DOHH2 (cell line): ENCODE measurements around the gene SUSD5.

Experiments
- H3F3A ChIP-seq: fragments of 200-600 bp; sonication (generic), shearing (Covaris generic); 2 replicates; pipeline ENCODE4 v1.6.0; 2016; ENCODE audit warnings: antibody characterized with exemption, mild to moderate bottlenecking; ENCODE audit not compliant: control insufficient read depth, insufficient read depth
- H3K27ac ChIP-seq: fragments of 200-600 bp; sonication (generic); 2 replicates; pipeline ENCODE4 v1.5.1; 2014; ENCODE audit warnings: low read depth, mild to moderate bottlenecking, low read length, moderate library complexity
- H3K27me3 ChIP-seq: fragments of 200-600 bp; sonication (generic); 2 replicates; pipeline ENCODE4 v1.6.1; 2014; ENCODE audit warnings: mild to moderate bottlenecking, low read length, mixed read lengths; ENCODE audit not compliant: control insufficient read depth
- H3K36me3 ChIP-seq: fragments of 200-600 bp; sonication (generic); 2 replicates; pipeline ENCODE4 v1.6.1; 2014; ENCODE audit warnings: mild to moderate bottlenecking, low read length, moderate library complexity, mixed read lengths; ENCODE audit not compliant: control insufficient read depth
- H3K4me1 ChIP-seq: fragments of 200-600 bp; sonication (generic); 2 replicates; pipeline ENCODE4 v1.6.1; 2014; ENCODE audit warnings: mild to moderate bottlenecking, low read length, mixed read lengths; ENCODE audit not compliant: control insufficient read depth
- H3K4me2 ChIP-seq: fragments of 200-600 bp; sonication (generic); 2 replicates; pipeline ENCODE4 v1.6.0; 2014; ENCODE audit warnings: mild to moderate bottlenecking, low read length, moderate library complexity
- H3K4me3 ChIP-seq: fragments of 200-600 bp; sonication (generic); 2 replicates; pipeline ENCODE4 v1.5.1; 2014; ENCODE audit warnings: mild to moderate bottlenecking, low read length, mixed read lengths
- H3K79me2 ChIP-seq: fragments of 200-600 bp; sonication (generic); 2 replicates; pipeline ENCODE4 v1.6.1; 2014; ENCODE audit warnings: mild to moderate bottlenecking, low read length, mixed read lengths; ENCODE audit not compliant: control insufficient read depth
- H3K9me2 ChIP-seq: fragments of 200-600 bp; sonication (generic); replicated peaks from 2 replicates; pipeline ENCODE4 v1.6.1; 2014; ENCODE audit warnings: mild to moderate bottlenecking, low read length, mixed read lengths; ENCODE audit not compliant: control insufficient read depth
- H3K9me3 ChIP-seq: fragments of 200-600 bp; sonication (generic); 2 replicates; pipeline ENCODE4 v1.6.1; 2014; ENCODE audit warnings: antibody characterized with exemption, low read length, mixed read lengths; ENCODE audit not compliant: control insufficient read depth, insufficient read depth
- H4K20me1 ChIP-seq: fragments of 200-600 bp; sonication (generic); 2 replicates; pipeline ENCODE4 v1.6.0; 2014; ENCODE audit warnings: low read depth, mild to moderate bottlenecking, antibody characterized with exemption, low read length, moderate library complexity; ENCODE audit not compliant: control insufficient read depth, insufficient read depth
- EZH2phosphoT487 ChIP-seq: fragments of 200-600 bp; sonication (generic); IDR thresholded peaks from 2 replicates; pipeline ENCODE4 v1.6.1; 2017; ENCODE audit warnings: borderline replicate concordance, mild to moderate bottlenecking, antibody characterized with exemption, low read length, moderate library complexity, mixed read lengths
- TF ChIP-seq, protein P1 (sequence below): fragments of 200-600 bp; sonication (generic); IDR thresholded peaks from one replicate; pipeline ENCODE4 v1.5.1; 2014; ENCODE audit warnings: antibody characterized with exemption, mild to moderate bottlenecking, low read depth, low read length; ENCODE audit not compliant: poor library complexity, severe bottlenecking

The SUSD5 gene

DNA sequence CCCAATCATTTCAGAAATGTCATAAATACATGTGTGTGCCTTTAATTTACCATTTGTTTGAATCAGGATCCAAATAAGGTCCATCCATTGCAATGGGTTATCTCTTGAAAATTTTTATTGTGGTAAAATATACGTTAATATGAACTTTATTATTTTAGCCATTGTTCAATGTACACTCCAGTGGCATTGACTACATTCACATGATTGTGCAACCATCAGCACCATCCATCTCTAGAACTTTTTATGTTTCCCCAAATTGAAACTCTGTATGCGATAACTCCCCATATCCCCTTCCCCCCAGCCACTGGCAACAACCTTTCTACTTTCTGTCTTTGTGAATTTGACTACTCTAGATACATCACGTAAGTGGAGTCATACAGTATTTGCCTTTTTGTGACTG, 92.8 kb downstream of the SUSD5 start:
- H3K27me3 ChIP-seq = no peaks in the 10 kb centered on the region
- TF ChIP-seq, protein P1, sequence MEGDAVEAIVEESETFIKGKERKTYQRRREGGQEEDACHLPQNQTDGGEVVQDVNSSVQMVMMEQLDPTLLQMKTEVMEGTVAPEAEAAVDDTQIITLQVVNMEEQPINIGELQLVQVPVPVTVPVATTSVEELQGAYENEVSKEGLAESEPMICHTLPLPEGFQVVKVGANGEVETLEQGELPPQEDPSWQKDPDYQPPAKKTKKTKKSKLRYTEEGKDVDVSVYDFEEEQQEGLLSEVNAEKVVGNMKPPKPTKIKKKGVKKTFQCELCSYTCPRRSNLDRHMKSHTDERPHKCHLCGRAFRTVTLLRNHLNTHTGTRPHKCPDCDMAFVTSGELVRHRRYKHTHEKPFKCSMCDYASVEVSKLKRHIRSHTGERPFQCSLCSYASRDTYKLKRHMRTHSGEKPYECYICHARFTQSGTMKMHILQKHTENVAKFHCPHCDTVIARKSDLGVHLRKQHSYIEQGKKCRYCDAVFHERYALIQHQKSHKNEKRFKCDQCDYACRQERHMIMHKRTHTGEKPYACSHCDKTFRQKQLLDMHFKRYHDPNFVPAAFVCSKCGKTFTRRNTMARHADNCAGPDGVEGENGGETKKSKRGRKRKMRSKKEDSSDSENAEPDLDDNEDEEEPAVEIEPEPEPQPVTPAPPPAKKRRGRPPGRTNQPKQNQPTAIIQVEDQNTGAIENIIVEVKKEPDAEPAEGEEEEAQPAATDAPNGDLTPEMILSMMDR = no peak
- no peak for TF ChIP-seq EZH2phosphoT487
- H3K9me2 ChIP-seq = no peaks in the 10 kb centered on the region
- no peaks in the 10 kb centered on the region for H3K9me3 ChIP-seq
- no peak overlapping the region for H3K4me2 ChIP-seq
- peaks cover 41% of the 10 kb centered on the region for H3K36me3 ChIP-seq
- H3K27ac ChIP-seq = no peak overlapping the region
- H3K4me1 ChIP-seq = no peaks in the 10 kb centered on the region
- no peak overlapping the region for H3K4me3 ChIP-seq
- H3K79me2 ChIP-seq = no peaks in the 10 kb centered on the region
- H4K20me1 ChIP-seq = no peaks in the 10 kb centered on the region
- no peaks in the 10 kb centered on the region for H3F3A ChIP-seq

DNA sequence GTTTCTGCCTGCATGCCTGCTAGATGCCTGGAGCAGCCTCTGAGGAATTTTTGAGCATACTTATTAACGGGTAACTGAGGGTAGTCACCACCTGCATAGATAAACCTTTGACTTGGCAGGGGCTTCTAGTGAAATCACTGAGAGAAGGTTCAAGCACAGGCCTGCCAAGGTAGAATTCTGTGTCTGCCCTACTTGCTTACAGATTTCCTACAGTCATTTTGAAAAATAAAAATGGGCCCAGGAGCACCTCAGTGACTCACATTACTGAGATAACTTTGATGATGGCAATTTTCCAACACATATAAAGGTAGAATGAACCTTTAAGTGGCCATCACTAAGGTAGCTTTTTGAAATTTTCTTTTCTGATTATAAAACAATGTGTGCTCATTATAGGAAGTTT, 94.0 kb downstream of the SUSD5 start:
- no peaks in the 10 kb centered on the region for H3K9me2 ChIP-seq
- no peak overlapping the region for H3K4me2 ChIP-seq
- no peaks in the 10 kb centered on the region for H3K27me3 ChIP-seq
- H3K27ac ChIP-seq = no peak overlapping the region
- no peaks in the 10 kb centered on the region for H3K9me3 ChIP-seq
- peaks cover 47% of the 10 kb centered on the region for H3K36me3 ChIP-seq
- no peaks in the 10 kb centered on the region for H3F3A ChIP-seq
- TF ChIP-seq EZH2phosphoT487 = no peak
- TF ChIP-seq, protein P1 = no peak
- no peaks in the 10 kb centered on the region for H4K20me1 ChIP-seq
- H3K4me3 ChIP-seq = no peak overlapping the region
- no peaks in the 10 kb centered on the region for H3K4me1 ChIP-seq
- H3K79me2 ChIP-seq = no peaks in the 10 kb centered on the region

DNA sequence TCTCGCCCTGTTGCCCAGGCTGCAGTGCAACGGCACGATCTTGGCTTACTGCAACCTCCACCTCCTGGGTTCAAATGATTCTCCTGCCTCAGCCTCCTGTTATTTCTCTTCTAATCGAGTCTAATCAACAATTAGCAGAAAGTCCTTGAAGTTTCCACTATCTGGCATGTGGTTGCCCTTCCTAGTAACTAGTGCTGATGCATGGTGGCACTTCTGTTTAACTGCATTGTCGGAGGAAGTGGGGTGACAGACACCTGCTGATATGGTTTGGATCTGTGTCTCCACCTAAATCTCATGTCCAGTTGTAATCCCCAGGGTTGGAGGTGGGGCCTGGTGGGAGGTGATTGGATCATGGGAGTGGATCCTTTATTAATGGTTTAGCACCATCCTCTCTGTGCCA, 95.6 kb downstream of the SUSD5 start:
- no peaks in the 10 kb centered on the region for H3F3A ChIP-seq
- peaks cover 47% of the 10 kb centered on the region for H3K36me3 ChIP-seq
- no peaks in the 10 kb centered on the region for H3K9me3 ChIP-seq
- peaks cover 4% of the 10 kb centered on the region; the same call in 1 of the 2 replicates for H3K79me2 ChIP-seq
- no peaks in the 10 kb centered on the region for H3K4me1 ChIP-seq
- no peaks in the 10 kb centered on the region for H3K27me3 ChIP-seq
- no peak overlapping the region for H3K27ac ChIP-seq
- no peaks in the 10 kb centered on the region for H4K20me1 ChIP-seq
- H3K4me3 ChIP-seq = no peak overlapping the region
- no peak overlapping the region for H3K4me2 ChIP-seq
- TF ChIP-seq, protein P1 = no peak
- no peak for TF ChIP-seq EZH2phosphoT487
- no peaks in the 10 kb centered on the region for H3K9me2 ChIP-seq

DNA sequence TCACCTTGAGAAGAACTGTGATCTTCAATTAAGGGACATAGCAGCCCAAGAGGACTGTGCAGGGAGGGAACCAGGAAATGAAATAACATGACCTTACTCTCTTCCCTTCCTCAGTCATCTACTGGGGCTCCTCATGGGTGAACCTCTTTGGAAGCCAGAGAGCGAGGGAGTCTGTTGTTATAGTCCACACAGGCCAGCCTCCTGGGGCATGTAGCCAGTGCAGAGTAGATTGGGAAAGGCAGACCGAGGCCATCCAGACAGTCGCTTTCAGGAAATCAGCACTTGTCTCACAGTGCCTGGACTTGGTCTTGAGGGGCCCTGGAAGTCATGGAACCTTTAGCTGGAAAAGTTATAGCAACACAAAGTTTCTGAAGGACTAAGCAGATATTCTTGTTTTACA, 98.7 kb downstream of the SUSD5 start:
- no peaks in the 10 kb centered on the region for H4K20me1 ChIP-seq
- no peak overlapping the region for H3K4me2 ChIP-seq
- H3K9me3 ChIP-seq = no peaks in the 10 kb centered on the region
- H3K4me3 ChIP-seq = no peak overlapping the region
- no peaks in the 10 kb centered on the region for H3K27me3 ChIP-seq
- H3K27ac ChIP-seq = no peak overlapping the region
- H3K4me1 ChIP-seq = peaks cover 15% of the 10 kb centered on the region
- H3F3A ChIP-seq = no peaks in the 10 kb centered on the region
- TF ChIP-seq, protein P1 = no peak
- peaks cover 25% of the 10 kb centered on the region for H3K79me2 ChIP-seq
- H3K36me3 ChIP-seq = peaks cover 32% of the 10 kb centered on the region
- no peaks in the 10 kb centered on the region for H3K9me2 ChIP-seq
